Cardiac fibroblast (primary cell): ENCODE measurements around the gene MTURN.

ENCODE experiments used
- DNase-seq, 2 donors: peaks; one replicate each; pipeline versions ENCODE4 v3.0.0 to v3.0.0-alpha.2; 2010; ENCODE audit warnings: low read depth in 2 of 2
- H3K4me3 ChIP-seq, 2 donors: replicated peaks in 1 of 2; 1 replicate in 1 of 2; 2 replicates in 1 of 2; pipeline ENCODE4 v1.5.1; 2011; ENCODE audit warnings: low read depth in 2 of 2, low read length in 2 of 2, mild to moderate bottlenecking in 2 of 2, moderate library complexity in 1 of 2
- CTCF ChIP-seq: IDR thresholded peaks from one replicate; pipeline ENCODE4 v1.5.1; 2011; ENCODE audit warnings: low read depth, mild to moderate bottlenecking, low read length, inconsistent platforms

The MTURN gene

GRCh38 chr7:30159698-30160143 is 24.9 kb downstream of the MTURN start:
- DNase-seq: peak; percentile 22 to 40
- TF ChIP-seq CTCF: peak; percentile 20
- H3K4me3 ChIP-seq: no peak overlapping the region

- no peak overlapping the region for H3K4me3 ChIP-seq
- no peak for DNase-seq
- TF ChIP-seq CTCF: no peak
Measured at GRCh38 chr7:30160329-30160728, 25.5 kb downstream of the MTURN start.

- no peak for TF ChIP-seq CTCF
- no peak for DNase-seq
Measured at GRCh38 chr7:30162133-30162532, 27.3 kb downstream of the MTURN start.

GRCh38 chr7:30162622-30163124 is 27.9 kb downstream of the MTURN start:
- no peak for TF ChIP-seq CTCF
- H3K4me3 ChIP-seq: no peak overlapping the region
- DNase-seq: peak; percentile 60 to 79

More at GRCh38 chr7:30162133-30162532, 27.3 kb downstream of the MTURN start:
- no peak overlapping the region for H3K4me3 ChIP-seq

- H3K4me3 ChIP-seq: no peak overlapping the region
- DNase-seq: no peak
Measured at GRCh38 chr7:30163231-30163894, 28.6 kb downstream of the MTURN start.

GRCh38 chr7:30164567-30164966 is 29.8 kb downstream of the MTURN start:
- H3K4me3 ChIP-seq: no peak overlapping the region
- peak; percentile 77 to 79 for DNase-seq
- peak; percentile 53 for TF ChIP-seq CTCF

More at GRCh38 chr7:30163231-30163894, 28.6 kb downstream of the MTURN start:
- TF ChIP-seq CTCF: no peak
